HCT116 (cell line): ENCODE measurements around the gene RUNX1. TPM values are rescaled to one million over a fixed set of nuclear protein-coding genes. Genes with fewer than 3 reads are reported as not detected.

Source experiments
- ATAC-seq: fragments of 200-7000 bp; cut with Tn5 transposase; 2 replicates; pipeline ENCODE4 v1.9.1; 2020; ENCODE audit warnings: mild to moderate bottlenecking, moderate library complexity
- BruUV-seq: library from RNA; stranded (reverse); fragments of 400-500 nt; replicated peaks from 2 replicates; lab custom pipeline; 2021; lab: Mats Ljungman, UMichigan
- CTCF ChIA-PET: fragments of 300-600 bp; sonication (Branson Sonifier 250); formaldehyde crosslinking; loops from one replicate; lab custom pipeline; 2021; ENCODE audit warnings: antibody characterized with exemption; lab: Charles Lee
- POLR2A ChIA-PET: fragments of 300-600, 350-600 bp; sonication (Branson Sonifier 250); formaldehyde crosslinking; loops from one replicate; lab custom pipeline; 2021; ENCODE audit warnings: antibody characterized with exemption; lab: Charles Lee
- RAD21 ChIA-PET, 2 experiments: fragments of 300-600 bp; sonication (Branson Sonifier 250); formaldehyde crosslinking; loops; one replicate each; lab custom pipeline; 2023; ENCODE audit warnings: low total read pairs in 2 of 2; ENCODE audit not compliant: uncharacterized antibody in 2 of 2, unreplicated experiment in 2 of 2, low non-redundant PET in 1 of 2; lab: Charles Lee
- DNase-seq: peaks from one replicate; pipeline ENCODE4 v3.0.0-alpha.2; 2010; ENCODE audit warnings: low read depth, low spot score
- H2AFZ ChIP-seq: fragments of 200-600 bp; shearing (Covaris generic), sonication (generic); 2 replicates; pipeline ENCODE4 v1.6.1; 2017; ENCODE audit warnings: low read depth, mixed run types, mixed read lengths, antibody characterized with exemption, low read length; ENCODE audit not compliant: poor library complexity, severe bottlenecking
- H3K27ac ChIP-seq: 2 replicates; pipeline ENCODE4 v1.5.1; 2012; ENCODE audit warnings: low read depth, low read length
- H3K27me3 ChIP-seq: fragments of 200-600 bp; sonication (generic); 2 replicates; pipeline ENCODE4 v1.6.1; 2016; ENCODE audit warnings: mixed run types, low read length, mixed read lengths; ENCODE audit not compliant: insufficient read depth
- H3K36me3 ChIP-seq, 2 experiments: fragments of 200-500 bp in 1 of 2; fragments of 200-600 bp in 1 of 2; sonication (Bioruptor generic) in 1 of 2; sonication (generic) in 1 of 2; 2 replicates each; pipeline versions ENCODE4 v1.5.1 to v1.6.1; 2014 to 2016; ENCODE audit warnings: low read length in 2 of 2, inconsistent platforms in 1 of 2, mixed read lengths in 1 of 2, mixed run types in 1 of 2; ENCODE audit not compliant: insufficient read depth in 2 of 2, control insufficient read depth in 1 of 2
- H3K4me1 ChIP-seq, 2 experiments: fragments of 200-600 bp in 1 of 2; sonication (generic) in 1 of 2; 2 replicates each; pipeline versions ENCODE4 v1.5.1 to v1.6.1; 2012 to 2017; ENCODE audit warnings: low read length in 2 of 2, inconsistent platforms in 1 of 2, mild to moderate bottlenecking in 1 of 2, mixed read lengths in 1 of 2, mixed run types in 1 of 2, moderate library complexity in 1 of 2; ENCODE audit not compliant: insufficient read depth in 2 of 2, control insufficient read depth in 1 of 2
- H3K4me2 ChIP-seq: fragments of 200-600 bp; sonication (generic); 2 replicates; pipeline ENCODE4 v1.6.1; 2017; ENCODE audit warnings: mixed run types, low read length, mixed read lengths
- H3K4me3 ChIP-seq, 2 experiments: fragments of 200-600 bp in 1 of 2; sonication (generic) in 1 of 2; replicated peaks in 1 of 2; 2 replicates each; pipeline ENCODE4 v1.5.1; 2011 to 2016; ENCODE audit warnings: low read length in 2 of 2, control low read depth in 1 of 2, low read depth in 1 of 2, mild to moderate bottlenecking in 1 of 2, mixed read lengths in 1 of 2, mixed run types in 1 of 2
- H3K79me2 ChIP-seq: fragments of 200-600 bp; sonication (generic); 2 replicates; pipeline ENCODE4 v1.6.1; 2017; ENCODE audit warnings: mild to moderate bottlenecking, mixed run types, low read length, moderate library complexity, mixed read lengths; ENCODE audit not compliant: insufficient read depth
- H3K9ac ChIP-seq: fragments of 200-600 bp; sonication (generic); 2 replicates; pipeline ENCODE4 v1.6.1; 2016; ENCODE audit warnings: low read length, mixed read lengths
- H3K9me2 ChIP-seq: fragments of 200-600 bp; sonication (generic), shearing (Covaris generic); 2 replicates; pipeline ENCODE4 v1.6.1; 2017; ENCODE audit warnings: mixed run types, mild to moderate bottlenecking, moderate library complexity; ENCODE audit not compliant: insufficient read depth
- H3K9me3 ChIP-seq, 2 experiments: fragments of 200-500 bp in 1 of 2; fragments of 200-600 bp in 1 of 2; sonication (Bioruptor generic) in 1 of 2; sonication (generic) in 1 of 2; 2 replicates each; pipeline ENCODE4 v1.6.1; 2014 to 2017; ENCODE audit warnings: low read length in 2 of 2, mixed read lengths in 2 of 2, inconsistent platforms in 1 of 2, low read depth in 1 of 2, mild to moderate bottlenecking in 1 of 2, mixed run types in 1 of 2, moderate library complexity in 1 of 2; ENCODE audit not compliant: control insufficient read depth in 1 of 2, insufficient read depth in 1 of 2
- H4K20me1 ChIP-seq: fragments of 200-600 bp; sonication (generic), shearing (Covaris generic); 2 replicates; pipeline ENCODE4 v1.6.1; 2017; ENCODE audit warnings: mixed run types, mild to moderate bottlenecking, moderate library complexity; ENCODE audit not compliant: insufficient read depth
- CBX3 ChIP-seq: IDR thresholded peaks from 2 replicates; pipeline ENCODE4 v1.6.1; 2012; ENCODE audit warnings: low read depth
- ELF1 ChIP-seq: IDR thresholded peaks from 2 replicates; pipeline ENCODE4 v1.6.1; 2012; ENCODE audit warnings: low read depth, borderline replicate concordance
- EZH2 ChIP-seq: fragments of 200-600 bp; sonication (generic); IDR thresholded peaks from 2 replicates; pipeline ENCODE4 v1.6.1; 2017; ENCODE audit warnings: antibody characterized with exemption, mixed run types
- EZH2phosphoT487 ChIP-seq: fragments of 200-600 bp; IDR thresholded peaks from 2 replicates; pipeline ENCODE4 v1.6.1; 2018; ENCODE audit warnings: antibody characterized with exemption, borderline replicate concordance
- FOSL1 ChIP-seq: IDR thresholded peaks from 2 replicates; pipeline ENCODE4 v1.6.1; 2012; ENCODE audit warnings: low read depth
- JUND ChIP-seq: IDR thresholded peaks from 2 replicates; pipeline ENCODE4 v1.6.1; 2012
- POLR2A ChIP-seq: IDR thresholded peaks from 2 replicates; pipeline ENCODE4 v1.7.0; 2011; ENCODE audit warnings: borderline replicate concordance; ENCODE audit not compliant: insufficient read depth, insufficient read length; ENCODE audit errors: extremely low read depth
- RAD21 ChIP-seq: IDR thresholded peaks from 2 replicates; pipeline ENCODE4 v1.6.1; 2012; ENCODE audit warnings: low read depth, mild to moderate bottlenecking
- REST ChIP-seq: IDR thresholded peaks from 2 replicates; pipeline ENCODE4 v1.6.1; 2012; ENCODE audit warnings: low read depth
- SIN3A ChIP-seq: IDR thresholded peaks from 2 replicates; pipeline ENCODE4 v1.6.1; 2012; ENCODE audit warnings: low read depth
- SP1 ChIP-seq: IDR thresholded peaks from 2 replicates; pipeline ENCODE4 v1.6.1; 2012; ENCODE audit warnings: low read depth
- SRF ChIP-seq: IDR thresholded peaks from 2 replicates; pipeline ENCODE4 v1.6.1; 2012; ENCODE audit warnings: low read depth
- TCF7L2 ChIP-seq: IDR thresholded peaks from 2 replicates; pipeline ENCODE4 v1.7.0; 2011; ENCODE audit warnings: borderline replicate concordance, inconsistent platforms; ENCODE audit not compliant: insufficient read depth, insufficient read length; ENCODE audit errors: extremely low read depth
- ZFX ChIP-seq: fragments of 450-650 bp; IDR thresholded peaks from 2 replicates; pipeline ENCODE4 v1.6.1; 2017
- ZNF274 ChIP-seq: fragments of 200-500 bp; sonication (Bioruptor generic); IDR thresholded peaks from 2 replicates; pipeline ENCODE4 v1.6.1; 2014; ENCODE audit warnings: mild to moderate bottlenecking, low read depth, low read length, inconsistent platforms
- intact Hi-C: fragments of 100-400 bp; cut with micrococcal nuclease; formaldehyde crosslinking; loops from 2 replicates; pipeline ENCODE4 v1.10.0; 2022
- total RNA-seq: library from RNA; stranded (reverse); gene quantifications from one replicate; pipeline ENCODE4 v1.2.1, GENCODE V29; 2021; ENCODE audit not compliant: unreplicated experiment
- TF ChIP-seq, protein P1 (sequence below), 3 experiments: fragments of 200-600 bp in 1 of 3; sonication (generic) in 1 of 3; IDR thresholded peaks in 2 of 3; conservative IDR thresholded peaks in 1 of 3; 2 replicates each; pipeline ENCODE4 v1.5.1; 2012 to 2017; ENCODE audit warnings: low read depth in 2 of 3, low read length in 2 of 3, antibody characterized with exemption in 1 of 3, borderline replicate concordance in 1 of 3, control low read depth in 1 of 3, mild to moderate bottlenecking in 1 of 3, mixed read lengths in 1 of 3, mixed run types in 1 of 3, moderate library complexity in 1 of 3; ENCODE audit not compliant: insufficient read depth in 1 of 3
- TF ChIP-seq, protein P2 (sequence below): IDR thresholded peaks from 2 replicates; pipeline ENCODE4 v1.6.1; 2012
- TF ChIP-seq, protein P3 (sequence below): IDR thresholded peaks from 2 replicates; pipeline ENCODE4 v1.6.1; 2011; ENCODE audit warnings: mild to moderate bottlenecking, low read length, moderate library complexity; ENCODE audit not compliant: insufficient replicate concordance; ENCODE audit errors: extremely low read depth

Gene RUNX1
- total RNA-seq, 1 experiment from 2014 or later = 33.5 TPM

GRCh38 chr21:34779860-34780259 is 269.2 kb downstream of the RUNX1 start:
- Histone ChIP-seq H3K4me3 (no peak overlapping the region), H3K4me2 (no peak overlapping the region), H3K79me2 (no peaks in the 10 kb centered on the region), H3K9me3 (no peaks in the 10 kb centered on the region), H4K20me1 (no peaks in the 10 kb centered on the region), H3K36me3 (no peaks in the 10 kb centered on the region), H3K27ac (no peak overlapping the region), H3K4me1 (peaks cover 5 to 12% of the 10 kb centered on the region in 2 experiments; a peak in 3 of 4 replicates), H3K9ac (no peak overlapping the region), H3K27me3 (no peaks in the 10 kb centered on the region), H3K9me2 (no peaks in the 10 kb centered on the region), H2AFZ (no peak overlapping the region)
- ChIA-PET CTCF (no interaction called here), POLR2A (interaction anchor here (1.0 kb wide), 1 partner anchor 8 kb away, joined by 3 read pairs; no protein-coding TSS in a partner anchor), RAD21 (no interaction called here)
- BruUV-seq = no TSS peak
- DNase-seq (no peak), ATAC-seq (no peak)
- intact Hi-C loops = no loop called here
- TF ChIP-seq EZH2phosphoT487 (no peak), SIN3A (no peak), ZFX (no peak), ZNF274 (no peak), SRF (no peak), FOSL1 (no peak), REST (no peak), EZH2 (no peak), JUND (no peak), RAD21 (no peak), TCF7L2 (no peak), ELF1 (no peak), CBX3 (no peak), POLR2A (no peak), SP1 (no peak)
- TF ChIP-seq, protein P1, sequence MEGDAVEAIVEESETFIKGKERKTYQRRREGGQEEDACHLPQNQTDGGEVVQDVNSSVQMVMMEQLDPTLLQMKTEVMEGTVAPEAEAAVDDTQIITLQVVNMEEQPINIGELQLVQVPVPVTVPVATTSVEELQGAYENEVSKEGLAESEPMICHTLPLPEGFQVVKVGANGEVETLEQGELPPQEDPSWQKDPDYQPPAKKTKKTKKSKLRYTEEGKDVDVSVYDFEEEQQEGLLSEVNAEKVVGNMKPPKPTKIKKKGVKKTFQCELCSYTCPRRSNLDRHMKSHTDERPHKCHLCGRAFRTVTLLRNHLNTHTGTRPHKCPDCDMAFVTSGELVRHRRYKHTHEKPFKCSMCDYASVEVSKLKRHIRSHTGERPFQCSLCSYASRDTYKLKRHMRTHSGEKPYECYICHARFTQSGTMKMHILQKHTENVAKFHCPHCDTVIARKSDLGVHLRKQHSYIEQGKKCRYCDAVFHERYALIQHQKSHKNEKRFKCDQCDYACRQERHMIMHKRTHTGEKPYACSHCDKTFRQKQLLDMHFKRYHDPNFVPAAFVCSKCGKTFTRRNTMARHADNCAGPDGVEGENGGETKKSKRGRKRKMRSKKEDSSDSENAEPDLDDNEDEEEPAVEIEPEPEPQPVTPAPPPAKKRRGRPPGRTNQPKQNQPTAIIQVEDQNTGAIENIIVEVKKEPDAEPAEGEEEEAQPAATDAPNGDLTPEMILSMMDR (IDR thresholded peaks at IDR 0.05 in 2 of 3, conservative IDR thresholded peaks at IDR 0.05 in 1 of 3; ENCODE audit: borderline replicate concordance in 1 of 3, insufficient read depth in 1 of 3, low read depth in 2 of 3, low read length in 2 of 3) = no peak
- TF ChIP-seq, protein P2, sequence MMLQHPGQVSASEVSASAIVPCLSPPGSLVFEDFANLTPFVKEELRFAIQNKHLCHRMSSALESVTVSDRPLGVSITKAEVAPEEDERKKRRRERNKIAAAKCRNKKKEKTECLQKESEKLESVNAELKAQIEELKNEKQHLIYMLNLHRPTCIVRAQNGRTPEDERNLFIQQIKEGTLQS = no peak
- TF ChIP-seq, protein P3, sequence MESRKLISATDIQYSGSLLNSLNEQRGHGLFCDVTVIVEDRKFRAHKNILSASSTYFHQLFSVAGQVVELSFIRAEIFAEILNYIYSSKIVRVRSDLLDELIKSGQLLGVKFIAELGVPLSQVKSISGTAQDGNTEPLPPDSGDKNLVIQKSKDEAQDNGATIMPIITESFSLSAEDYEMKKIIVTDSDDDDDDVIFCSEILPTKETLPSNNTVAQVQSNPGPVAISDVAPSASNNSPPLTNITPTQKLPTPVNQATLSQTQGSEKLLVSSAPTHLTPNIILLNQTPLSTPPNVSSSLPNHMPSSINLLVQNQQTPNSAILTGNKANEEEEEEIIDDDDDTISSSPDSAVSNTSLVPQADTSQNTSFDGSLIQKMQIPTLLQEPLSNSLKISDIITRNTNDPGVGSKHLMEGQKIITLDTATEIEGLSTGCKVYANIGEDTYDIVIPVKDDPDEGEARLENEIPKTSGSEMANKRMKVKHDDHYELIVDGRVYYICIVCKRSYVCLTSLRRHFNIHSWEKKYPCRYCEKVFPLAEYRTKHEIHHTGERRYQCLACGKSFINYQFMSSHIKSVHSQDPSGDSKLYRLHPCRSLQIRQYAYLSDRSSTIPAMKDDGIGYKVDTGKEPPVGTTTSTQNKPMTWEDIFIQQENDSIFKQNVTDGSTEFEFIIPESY = no peak
